Lung microvascular endothelial cell (primary cell): ENCODE data around the gene OS9. TPM values are rescaled to one million over a fixed set of nuclear protein-coding genes. Genes with fewer than 3 reads are reported as not detected.
A peak's percentile ranks its signal among the peaks of the same experiment; 100 is the strongest.

Experiments
- DNase-seq, 2 donors: peaks; one replicate each; pipeline versions ENCODE4 v3.0.0 to v3.0.0-alpha.2; 2010; ENCODE audit warnings: low read depth in 2 of 2
- total RNA-seq: library from RNA; depleted of rRNA; stranded (reverse); fragments of >200 nt; gene quantifications from 2 replicates; pipeline ENCODE4 v1.2.1, GENCODE V29; 2014

The OS9 gene
- total RNA-seq, 1 donor from 2014 or later, result 234 TPM

DNA sequence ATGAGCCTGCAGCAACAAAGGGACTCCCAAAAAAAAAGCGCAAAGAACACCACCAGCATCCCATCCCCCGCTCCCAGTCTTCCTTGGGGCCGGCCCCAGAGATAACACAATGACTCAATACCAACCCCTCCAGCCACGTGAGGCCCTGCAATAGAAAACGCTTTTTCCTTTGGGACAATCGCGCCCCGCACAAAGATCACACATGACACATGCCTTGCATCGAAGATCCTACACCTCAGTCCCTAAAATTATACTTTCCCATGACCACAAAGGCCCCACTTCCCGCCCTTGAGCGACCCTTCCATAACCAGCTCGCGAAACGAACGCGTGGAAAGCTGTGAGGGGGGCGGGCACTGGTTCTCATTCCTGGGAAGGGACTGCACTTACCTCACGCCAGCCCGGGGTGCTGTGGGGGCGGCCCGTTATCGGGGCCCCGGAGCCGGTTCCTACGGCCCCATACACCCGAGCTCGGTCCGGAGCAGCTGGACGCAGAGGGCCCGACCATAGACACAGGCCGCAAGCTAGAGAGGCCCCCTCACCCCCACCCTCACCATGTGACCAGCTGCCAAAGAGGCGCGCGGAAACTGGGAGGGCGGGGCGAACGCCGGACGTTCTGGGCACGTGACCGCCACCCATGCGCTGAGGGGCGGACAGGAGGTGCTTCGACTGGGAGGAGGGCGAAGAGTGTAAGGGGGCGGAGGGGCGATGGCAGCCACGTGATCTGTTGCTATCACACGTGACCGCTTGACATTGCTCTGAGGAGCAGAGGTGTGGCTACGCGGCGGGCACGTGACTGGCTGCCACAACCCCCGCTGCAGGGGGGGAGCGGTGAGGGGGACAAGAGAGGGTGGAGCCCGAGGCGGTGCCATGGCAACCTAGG lies 58.1 kb downstream of the OS9 start, which contains the start of gene CDK4:
Gene CDK4 (minus strand): TSS at position 523 of the 880 bp plus-strand sequence. CDS start 593 bp downstream, outside the sequence.
- DNase-seq, result peak; percentile 100

DNA sequence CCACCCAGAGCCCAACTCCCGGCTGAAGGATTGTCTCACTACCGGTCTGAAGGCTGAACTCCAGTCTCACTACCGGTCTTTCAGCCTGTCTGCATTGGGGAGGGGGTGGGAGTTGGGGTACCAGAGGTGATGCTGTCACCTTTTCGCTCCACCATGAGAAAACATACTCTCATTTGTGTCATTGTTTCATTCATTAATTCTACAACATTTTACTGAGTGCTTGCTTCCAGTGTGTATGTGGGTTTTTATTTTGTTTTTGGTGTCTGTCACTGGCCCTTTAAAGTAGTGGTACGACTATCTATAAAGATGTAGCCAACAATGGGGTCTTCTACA lies 58.7 kb downstream of the OS9 start:
- DNase-seq, result no peak

DNA sequence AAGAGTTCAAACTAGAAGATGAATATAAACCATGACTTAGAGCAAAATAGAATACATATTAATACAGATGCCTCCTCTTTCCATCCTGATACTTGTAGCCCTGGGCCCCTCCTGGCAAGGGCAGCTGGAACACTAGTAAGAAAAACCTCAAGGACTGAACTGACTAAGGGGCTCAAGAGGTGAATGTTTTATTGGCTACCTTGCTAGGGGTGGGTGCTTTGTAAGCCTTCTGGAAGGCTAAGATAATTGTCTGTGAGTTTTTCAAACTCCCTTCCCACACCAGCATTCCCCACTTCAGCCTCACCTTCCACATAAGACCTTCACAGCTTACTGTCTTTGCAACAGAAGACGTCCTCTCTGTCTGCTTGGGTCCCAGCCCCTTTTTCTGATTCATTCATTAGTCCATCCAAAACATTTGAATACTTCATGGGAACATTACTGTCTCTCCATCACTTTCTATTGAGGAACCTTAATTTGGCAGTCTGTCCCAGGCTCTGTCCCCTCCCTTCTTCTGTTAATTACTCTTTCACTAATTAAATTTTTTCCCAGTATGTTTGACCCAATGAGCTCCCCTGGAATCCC lies 59.9 kb downstream of the OS9 start:
- DNase-seq, result no peak

DNA sequence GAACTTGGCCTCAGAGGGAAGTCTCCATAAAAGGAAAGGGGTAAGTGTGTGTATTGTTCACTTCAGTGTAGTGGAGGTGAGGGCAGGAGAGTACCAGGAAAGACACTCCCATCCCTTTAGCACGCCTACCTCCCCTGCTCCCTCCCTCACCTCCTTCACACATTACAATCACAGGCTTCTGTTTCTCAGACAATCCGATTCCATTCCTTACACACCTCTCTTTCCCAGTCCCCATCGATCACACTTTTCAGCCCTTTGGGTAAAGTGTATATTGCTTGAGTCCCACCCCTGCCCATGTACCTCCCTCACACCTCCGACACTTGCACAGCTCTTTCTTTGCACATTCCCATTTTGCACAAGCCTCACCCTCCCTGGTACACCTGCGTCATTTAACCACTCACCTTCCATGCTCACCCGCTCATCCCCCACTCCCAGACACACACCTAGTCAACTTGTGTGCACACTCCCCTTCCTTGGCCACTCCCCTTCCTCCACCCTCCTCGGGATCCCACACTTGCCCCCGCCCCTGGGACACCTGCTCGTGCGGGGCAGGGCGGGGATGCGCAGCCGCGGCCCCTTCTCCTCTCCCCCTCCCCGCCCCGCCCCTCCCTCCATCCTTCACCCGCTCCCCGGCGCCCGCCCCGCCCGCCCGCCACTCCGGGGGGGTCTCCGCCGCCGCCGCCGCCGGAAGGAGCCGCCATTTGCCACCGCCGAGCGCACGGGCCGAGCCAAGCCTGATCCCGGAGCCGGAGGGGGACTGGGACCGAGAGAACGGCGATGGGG lies 60.7 kb downstream of the OS9 start, which contains the start of gene MARCHF9:
Gene MARCHF9 (plus strand): TSS at position 693 of the 783 bp plus-strand sequence. CDS start 426 bp downstream, outside the sequence.
- DNase-seq, result no peak

DNA sequence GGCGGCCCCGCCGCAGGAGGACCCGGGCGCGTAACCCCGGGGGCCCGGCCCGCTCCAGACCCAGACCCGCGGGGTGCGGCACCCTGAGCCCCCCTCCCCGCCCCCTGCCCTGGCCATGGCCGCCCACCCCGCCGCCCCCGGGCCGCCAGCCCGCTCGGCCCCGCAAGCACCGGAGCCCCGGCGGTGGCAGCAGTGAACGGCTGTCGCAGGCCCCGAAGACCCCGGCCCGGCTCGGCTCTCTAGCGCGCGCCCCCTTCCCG lies 61.2 kb downstream of the OS9 start:
- DNase-seq, result no peak

DNA sequence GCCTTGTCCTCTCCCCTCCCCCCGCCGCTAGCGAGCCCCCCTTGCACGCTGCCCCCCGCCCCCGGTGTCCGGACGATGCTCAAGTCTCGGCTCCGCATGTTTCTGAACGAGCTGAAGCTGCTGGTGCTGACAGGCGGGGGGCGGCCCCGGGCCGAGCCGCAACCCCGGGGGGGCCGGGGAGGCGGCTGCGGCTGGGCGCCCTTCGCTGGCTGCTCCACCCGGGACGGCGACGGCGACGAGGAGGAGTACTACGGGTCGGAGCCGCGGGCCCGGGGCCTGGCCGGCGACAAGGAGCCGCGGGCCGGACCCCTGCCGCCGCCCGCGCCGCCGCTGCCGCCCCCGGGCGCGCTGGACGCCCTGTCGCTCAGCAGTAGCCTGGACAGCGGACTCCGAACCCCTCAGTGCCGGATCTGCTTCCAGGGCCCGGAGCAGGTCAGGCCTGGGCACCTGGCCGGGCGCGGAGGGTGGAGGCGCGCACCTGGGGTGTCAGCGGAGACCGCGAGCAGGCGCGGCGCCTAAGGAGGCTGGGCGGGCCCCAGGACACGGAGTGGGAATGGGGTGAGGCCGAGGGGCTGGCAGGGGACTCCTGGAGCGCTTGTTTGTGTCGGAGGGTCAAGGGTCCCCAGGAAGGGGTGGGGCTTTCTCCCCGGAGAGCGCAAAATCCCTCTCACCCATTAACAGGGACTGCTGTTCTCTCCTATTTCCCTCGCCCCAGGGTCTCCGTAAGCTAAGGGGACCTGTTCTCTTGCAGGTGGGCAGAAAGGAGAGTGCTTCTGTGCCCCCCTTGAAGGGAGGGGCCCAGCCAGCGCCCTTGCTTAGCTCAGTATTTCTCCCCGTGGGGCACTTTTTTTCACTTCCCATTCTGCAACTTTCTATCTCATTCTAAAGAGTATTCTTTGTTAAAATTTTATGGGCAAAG lies 61.8 kb downstream of the OS9 start:
- DNase-seq, result no peak

DNA sequence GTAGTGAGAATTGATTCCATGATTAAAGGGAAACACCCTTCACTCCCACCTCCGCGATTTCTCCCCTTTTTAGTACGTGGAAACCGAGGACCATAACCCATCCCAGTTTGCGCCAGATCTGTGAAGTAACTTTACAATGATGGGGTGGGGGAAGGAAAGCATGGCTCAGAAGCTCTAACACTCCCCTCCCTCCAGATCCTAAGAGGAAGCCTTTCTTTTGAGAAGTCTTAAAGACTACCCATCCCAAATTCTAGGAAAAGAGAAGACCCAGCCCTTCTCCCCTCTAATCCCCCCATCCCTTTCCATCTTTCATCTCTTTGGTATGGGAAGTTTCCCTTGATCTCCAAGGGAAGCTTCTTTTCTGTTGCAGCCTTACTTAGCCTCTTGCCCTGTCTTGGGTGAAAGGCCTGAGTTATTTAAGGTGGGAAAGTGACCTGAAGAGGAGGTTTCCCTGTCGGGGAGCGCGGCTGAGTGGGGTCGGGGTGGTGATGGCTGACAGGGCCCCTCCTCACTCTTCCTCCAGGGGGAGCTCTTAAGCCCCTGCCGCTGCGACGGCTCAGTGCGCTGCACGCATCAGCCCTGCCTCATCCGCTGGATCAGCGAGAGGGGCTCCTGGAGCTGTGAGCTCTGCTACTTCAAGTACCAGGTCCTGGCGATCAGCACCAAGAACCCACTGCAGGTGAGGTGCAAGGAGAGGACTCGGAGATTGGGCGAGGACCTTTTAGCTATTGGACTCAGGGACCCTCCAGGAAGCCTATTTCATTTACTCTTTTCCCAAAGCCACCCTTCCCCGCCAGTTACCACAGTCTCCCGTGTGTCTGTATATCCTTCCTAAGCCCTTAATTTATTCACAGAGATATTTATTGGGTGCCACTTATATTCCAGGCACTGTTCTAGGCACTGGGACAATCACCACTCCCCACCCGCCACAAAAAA lies 62.7 kb downstream of the OS9 start:
- peak; percentile 30 to 64 for DNase-seq

DNA sequence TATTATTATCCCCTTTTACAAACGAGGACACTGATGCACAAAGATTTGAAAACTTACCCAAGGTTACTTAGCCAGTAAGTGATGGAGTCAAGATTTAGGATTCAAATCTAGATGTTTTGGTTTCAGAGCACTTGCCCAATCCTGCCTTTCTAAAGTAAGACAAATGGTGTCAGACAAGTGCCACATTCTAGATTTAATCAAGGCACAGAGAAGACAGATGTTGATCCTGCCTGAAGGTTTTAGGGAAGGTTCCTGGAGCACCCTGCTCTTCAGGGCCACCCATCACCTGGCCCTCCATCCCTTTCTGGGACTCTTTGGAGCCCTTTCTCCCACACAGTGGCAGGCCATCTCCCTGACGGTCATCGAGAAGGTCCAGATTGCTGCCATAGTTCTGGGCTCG lies 63.8 kb downstream of the OS9 start:
- no peak for DNase-seq

DNA sequence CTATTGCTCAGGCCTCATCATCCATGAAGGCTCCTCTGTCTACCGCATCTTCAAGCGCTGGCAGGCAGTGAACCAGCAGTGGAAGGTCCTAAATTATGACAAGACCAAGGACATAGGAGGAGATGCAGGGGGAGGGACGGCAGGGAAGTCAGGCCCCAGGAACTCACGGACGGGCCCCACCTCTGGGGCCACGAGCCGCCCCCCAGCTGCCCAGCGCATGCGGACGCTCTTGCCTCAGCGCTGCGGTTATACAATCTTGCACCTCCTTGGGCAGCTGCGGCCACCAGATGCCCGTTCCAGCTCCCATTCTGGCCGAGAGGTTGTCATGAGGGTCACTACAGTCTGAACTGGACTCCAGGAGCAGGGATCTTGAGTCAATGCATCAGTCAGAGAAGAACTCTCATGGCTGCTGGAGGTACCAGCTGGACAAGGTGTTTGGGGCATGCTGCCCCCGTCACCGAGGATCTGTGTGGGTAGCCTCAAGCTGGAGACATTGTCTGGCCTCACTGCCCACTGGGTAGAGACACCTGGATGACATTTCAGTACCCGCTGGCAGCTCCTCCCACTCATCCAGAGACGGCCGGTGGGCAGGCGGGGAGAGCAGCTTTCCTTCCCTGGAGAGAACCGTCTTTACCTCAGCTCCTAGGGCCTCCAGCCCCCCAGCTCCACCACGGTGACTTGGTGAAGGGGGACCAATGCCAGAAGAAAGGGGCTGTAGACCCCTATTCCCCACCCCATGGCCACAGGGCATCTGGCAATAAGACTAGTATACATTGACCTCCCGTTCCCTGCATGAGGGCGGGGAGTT lies 64.8 kb downstream of the OS9 start:
- DNase-seq, result no peak

DNA sequence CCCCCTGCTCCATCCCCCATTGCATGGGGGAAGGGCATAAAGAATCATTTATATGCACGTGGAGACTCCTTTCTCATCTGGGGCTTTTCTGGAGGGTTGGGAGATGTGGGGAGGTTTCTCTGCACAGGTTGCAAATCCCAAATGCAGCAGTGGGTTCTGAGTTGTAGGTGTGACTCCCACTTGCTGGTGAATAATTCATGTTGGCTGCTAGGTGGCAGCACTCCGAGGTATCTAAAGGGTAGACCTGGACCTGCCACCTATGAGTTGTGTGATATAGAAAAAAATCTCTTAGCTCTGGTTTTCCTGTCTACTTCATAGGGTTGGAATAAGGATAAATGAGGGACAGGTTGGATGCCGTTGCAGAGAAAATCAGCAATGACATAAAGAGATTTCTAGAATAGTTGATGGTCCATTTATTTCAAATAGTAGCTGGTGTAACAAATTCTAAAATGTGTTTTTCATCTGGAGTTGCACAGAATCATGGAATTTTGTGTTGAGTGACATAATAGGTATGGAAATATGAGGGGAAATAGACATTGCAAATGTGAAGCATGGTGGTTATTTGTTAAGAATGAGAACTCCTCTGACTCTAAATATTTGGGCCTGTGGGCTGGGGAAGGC lies 65.5 kb downstream of the OS9 start:
- peak; percentile 44 to 58 for DNase-seq

DNA sequence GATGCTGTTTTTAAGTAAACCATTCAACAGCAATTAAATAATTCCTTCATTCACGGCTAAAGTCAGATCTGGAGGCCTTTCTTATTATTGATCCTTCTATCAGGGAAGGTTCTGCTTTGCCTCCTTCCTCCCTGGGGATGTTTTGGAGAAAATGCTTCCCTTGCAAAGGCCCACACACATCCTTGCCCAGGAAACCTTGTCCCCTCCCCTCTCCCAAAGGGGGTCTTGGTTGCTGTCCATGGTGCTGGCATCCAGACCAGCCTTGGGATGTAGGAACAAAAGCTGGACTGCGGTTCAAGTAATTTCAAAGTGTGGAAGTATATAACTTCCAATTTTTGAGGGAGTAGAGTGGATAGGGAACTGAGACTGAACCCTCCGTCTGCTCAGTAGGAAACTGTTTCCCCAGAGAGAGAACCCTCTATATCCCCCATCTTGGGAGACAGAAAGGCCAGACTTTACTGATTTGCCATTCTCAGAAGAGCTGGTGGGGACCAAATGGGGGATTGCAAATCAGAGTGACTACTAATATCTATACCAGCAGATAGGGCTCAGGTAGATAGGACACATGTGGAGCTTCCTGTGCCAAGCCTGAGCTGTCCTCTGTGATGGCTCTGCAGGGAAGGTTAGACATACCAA lies 66.5 kb downstream of the OS9 start:
- no peak for DNase-seq

DNA sequence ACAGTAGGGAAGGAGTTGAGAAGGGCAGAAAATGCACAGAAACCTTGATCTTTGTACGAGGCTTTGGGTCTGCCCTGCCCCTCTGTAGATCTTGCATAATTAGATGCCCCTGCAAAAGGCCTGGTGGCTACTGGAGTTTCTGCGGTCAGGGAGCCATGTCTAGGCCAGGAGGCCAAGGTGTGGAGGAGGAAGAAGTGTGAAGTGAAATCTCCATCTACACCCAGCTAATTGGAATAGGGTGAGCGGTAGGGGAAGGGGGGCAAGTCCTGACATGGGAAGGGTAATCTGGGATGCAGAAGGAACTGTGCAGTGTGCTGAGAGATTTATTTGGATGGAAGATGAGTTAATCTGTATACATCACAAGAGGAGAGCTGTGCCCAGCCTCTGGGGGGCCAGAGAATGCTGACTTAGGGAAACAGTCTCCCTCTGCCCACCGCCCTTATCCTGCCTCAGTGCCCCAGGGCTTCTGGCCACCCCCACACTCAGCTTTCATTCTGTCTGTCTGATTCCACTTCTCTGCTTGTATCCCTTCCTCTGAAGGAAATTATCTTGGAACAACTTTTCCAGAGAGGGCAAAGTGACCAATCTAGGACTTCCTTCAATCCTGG lies 67.6 kb downstream of the OS9 start:
- DNase-seq, result no peak

DNA sequence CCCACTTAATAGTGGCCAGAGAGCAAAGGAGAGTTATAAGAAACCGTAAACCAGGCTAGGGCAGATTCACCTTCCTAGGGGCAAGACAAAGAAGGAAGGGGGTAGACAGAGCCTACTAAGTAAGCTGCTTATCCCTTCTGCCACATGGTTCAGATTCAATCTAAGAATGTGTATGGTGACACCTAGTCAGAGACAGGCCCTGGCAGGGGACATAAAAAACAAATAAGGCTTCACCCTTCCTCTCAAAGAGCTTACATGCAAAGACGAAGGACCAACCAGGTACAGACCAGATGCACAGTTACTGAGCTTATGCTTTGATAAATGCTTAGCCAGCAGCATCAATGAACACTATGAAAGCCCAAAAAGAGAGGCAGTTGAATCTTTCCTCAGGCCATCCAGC lies 68.5 kb downstream of the OS9 start:
- DNase-seq, result no peak

DNA sequence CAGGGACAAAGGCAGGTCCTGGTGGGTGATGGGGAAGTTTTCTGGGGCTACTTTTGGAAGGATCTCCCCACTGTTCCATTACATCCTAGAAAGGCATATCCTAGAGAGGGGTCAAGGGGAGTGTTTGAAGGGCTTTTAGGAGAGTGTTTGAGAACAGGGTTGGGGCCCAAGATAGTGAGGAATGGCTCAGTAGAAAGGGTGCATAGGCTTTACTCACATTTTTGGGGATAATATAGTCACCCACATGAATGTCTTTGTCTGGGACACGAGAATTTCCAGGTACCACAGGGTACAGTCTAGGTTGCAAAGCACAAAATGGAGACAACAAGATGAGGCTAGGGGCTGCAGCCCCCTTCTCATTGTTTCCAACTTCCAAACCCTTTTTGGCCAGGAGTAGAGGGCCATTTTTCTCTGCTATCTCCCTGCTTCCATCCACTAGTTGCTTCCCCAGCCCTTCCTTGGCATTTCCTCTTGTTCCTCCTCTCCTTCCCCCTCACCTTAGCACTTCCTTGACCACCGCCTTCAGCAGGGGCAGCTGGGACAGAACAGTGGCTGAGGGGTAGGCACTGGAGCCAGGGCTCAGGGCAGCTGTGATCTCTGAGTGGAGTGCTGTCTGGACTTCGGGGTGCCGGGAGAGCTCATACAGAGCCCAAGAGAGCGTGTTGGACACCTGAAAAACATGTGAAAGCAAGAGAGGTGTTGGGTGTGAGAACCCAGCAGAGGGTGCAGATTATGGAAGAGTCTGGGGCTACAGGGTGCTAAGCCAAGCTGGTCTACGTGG lies 70.1 kb downstream of the OS9 start:
- DNase-seq, result no peak

DNA sequence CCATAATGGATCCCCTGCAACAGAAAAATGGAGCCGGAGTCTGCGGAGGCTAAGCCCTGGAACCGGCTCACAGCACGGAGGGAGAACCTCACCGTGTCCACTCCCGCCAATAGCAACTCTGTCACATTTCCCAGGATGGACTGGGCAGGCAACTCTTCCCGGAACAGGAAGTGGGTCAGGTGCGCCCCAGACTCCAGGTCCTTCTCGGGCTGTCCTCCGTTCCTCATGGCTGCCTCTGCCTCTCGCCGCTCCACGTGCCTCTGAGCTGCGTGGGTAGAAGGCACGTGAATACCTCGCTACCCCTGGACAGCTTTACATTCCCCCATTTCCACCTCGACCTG lies 70.7 kb downstream of the OS9 start:
- no peak for DNase-seq

DNA sequence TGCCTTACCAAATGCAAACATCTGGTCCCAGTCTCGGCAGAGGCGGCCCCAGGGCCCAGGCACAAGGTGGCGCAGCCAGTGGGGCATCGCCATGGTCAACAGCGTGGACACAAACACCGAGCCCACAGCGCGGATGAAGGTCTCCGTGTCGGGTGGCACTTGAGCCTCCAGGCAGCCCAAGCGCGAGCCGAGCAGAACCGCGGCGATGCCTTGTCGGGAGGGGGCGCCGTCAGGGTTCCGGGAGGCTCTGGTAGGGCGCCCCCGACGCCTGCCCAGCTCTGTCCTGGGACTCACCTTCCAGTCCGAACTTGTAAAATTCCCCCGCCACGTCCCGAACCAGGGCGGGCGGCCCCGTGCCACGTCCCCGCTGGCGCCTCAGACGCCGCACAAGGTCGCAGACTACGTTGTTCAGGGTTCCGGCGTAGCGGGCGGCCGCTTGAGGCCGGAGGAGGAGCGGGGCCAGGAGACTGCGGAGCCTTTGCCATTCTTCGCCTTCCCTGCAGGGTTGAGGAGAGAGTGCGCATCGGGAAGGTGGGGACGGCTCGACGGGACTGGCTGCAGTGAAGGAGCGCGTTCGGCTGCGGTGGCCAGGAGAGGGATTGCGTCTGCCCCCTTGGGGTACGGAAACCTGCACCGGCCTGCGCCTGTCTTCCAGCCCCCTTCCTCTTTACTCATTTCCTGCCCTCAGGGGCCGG lies 71.2 kb downstream of the OS9 start:
- DNase-seq, result peak in 1 of 2 donors; percentile 48
